ENCODE results near the gene SLC46A2.
A peak's percentile ranks its signal among the peaks of the same experiment; 100 is the strongest.

Gene SLC46A2

GRCh38 chr9:112856843-112857242 is 33.8 kb downstream of the SLC46A2 start:
- DNase-seq, result no peak

DNA sequence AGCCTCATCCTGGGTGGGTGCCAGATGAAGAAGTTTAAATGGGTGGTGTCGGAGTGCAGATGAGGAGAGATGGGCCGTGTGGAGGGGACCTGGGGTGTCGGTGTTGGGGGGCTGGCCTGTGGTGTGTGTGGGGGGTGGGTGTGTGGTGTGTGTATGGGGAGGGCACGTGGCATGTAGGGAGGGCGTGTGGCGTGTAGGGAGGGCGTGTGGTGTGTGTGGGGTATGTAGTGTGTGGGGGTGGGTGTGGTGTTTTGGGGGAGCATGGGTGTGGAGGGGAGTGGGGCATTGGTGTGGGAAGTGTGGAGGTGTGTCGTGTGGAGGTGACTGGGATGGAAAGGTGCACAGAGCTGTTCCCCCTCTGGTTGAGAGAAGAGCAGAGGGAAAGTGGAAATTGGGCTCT is 34.5 kb downstream of the SLC46A2 start:
- DNase-seq, result no peak

- no peak for DNase-seq
These were observed 36.0 kb downstream of the SLC46A2 start for GRCh38 chr9:112854657-112855056.

DNA sequence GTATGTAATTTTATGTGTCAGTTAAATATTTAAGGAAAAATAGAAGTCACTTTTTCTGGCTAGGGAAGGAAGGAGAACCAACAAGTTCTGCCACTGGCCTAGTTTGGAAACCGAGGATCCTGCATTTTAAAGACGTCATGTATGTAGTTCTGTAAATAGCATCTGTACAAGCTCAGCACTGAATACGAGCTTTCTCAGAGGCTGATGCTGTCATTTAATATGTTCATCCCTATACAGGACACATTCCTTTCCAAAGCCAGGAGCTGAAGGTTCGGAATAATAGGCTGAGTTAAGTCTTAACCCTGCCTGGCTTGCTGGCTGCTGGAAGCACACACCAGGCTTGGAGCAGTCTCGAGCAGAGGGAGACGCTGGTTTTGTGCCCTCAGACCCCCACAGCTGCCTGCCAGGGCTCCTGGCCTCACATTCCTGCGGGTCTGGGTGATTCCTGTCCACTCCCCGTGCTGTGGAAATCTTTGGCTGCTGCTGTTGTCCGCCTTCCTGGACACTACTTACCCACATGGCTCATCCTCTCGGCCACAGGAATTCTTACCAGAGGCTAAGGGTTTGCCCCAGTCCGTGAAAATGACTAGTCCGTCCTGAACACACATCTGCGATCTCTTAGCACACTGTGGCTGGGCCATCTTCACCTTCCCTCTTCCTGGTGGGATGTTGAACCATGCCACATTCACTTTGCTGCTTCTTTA is 36.6 kb downstream of the SLC46A2 start:
- DNase-seq, result no peak

GRCh38 chr9:112852741-112853504 is 37.8 kb downstream of the SLC46A2 start:
- DNase-seq, result no peak

DNA sequence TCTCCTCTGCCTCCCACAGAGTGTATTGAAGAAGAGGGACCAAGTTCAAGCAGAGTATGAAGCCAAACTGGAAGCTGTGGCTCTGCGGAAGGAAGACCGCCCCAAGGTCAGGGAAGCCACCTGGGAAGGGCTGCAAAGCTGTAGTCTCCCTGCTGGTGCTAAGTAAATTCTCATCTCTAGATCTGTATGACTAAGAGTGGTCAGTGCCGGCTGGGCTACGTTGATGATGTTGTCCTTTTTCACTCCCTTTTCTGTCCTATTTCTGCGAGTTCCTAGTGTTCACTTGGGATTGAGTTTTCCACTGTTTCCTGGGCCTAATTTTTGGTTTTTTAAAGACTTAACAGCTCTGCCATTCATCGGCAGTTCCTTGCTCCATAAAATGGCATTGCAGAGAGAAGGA is 39.8 kb downstream of the SLC46A2 start:
- DNase-seq, result no peak

GRCh38 chr9:112849363-112849922 is 41.2 kb downstream of the SLC46A2 start:
- DNase-seq, result no peak

DNA sequence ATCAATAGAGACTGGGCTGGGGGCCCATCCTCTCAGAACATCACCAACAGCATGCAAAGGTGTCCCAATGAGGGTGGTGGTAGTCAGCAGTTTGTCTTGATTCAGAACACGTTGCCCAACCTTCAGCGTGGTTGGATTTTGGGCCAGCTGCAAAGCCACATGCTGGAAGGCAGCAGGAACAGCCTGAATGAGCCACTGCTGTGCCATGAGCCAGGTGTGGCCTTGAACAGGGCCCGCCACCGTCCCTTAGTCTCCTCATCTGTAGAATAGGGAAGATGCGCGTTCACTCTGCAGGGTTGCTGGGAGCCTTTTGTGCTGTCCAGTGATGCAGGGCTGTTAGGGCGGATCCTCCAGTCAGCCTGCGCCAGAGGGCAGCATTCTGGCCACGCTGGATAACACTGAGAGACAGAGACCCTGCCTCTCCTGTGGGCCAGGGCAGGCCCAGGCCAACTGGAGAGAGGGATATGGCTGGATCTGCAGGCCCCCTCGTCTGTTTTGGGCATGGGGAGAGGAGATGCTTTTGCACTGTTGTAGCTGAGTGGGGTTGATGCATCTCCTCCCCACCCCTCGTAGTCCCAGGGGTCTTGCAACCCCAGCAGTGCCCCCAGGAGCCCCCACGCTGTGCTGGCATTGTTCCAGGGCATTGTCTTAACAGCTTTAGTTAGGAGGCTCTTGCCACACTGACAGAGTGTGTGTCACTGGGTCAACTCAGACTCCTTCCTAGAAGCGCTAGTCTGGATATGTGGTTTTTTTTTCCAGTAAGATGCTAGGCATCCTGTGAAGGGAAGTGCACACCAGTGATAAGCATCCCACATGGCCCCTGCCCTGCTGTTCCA is 42.1 kb downstream of the SLC46A2 start:
- DNase-seq, result no peak

DNA sequence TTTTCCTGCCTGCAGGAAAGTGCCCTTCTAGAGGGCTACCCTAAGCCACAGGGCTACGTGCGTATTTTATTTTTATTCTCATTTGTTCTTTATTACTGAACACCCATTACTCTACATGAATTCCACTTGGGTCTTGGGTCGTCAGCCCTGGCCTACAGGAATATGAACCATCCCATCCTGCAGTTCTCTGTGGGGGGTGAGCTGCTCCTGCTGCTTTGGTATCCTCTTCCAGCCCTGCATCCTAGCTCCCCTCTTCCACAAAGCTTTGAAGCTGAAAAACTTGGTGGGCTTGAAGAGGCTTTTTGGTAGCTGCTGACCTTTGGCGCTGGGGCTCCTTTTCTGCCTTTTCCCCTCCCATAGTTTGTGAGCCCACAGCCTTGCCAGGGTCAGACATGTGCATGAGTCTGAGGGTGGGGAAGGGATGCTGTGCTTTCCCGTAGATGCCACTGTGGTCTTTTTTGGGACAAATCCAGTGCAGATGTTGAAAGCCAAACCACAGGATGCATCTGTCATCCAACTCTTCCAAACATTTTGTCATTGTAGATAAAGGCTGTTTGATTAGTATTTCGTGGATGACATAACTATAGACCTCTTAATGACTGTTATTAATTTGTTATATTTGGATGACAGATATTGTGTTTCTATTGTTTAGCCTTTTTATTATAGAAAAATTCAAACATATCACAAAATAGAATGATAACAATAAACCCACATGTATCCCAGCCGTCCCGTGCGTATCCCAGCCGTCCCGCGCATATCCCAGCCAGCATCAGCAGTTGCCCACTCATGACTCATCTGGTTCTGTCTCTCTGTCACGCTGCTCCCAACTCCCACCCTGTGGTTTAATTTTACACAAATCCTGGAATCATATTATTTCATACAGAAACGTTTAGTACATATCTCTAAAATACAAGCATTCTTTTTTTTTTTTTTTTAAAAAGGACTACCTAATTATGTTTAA is 43.9 kb downstream of the SLC46A2 start:
- DNase-seq, result no peak

DNA sequence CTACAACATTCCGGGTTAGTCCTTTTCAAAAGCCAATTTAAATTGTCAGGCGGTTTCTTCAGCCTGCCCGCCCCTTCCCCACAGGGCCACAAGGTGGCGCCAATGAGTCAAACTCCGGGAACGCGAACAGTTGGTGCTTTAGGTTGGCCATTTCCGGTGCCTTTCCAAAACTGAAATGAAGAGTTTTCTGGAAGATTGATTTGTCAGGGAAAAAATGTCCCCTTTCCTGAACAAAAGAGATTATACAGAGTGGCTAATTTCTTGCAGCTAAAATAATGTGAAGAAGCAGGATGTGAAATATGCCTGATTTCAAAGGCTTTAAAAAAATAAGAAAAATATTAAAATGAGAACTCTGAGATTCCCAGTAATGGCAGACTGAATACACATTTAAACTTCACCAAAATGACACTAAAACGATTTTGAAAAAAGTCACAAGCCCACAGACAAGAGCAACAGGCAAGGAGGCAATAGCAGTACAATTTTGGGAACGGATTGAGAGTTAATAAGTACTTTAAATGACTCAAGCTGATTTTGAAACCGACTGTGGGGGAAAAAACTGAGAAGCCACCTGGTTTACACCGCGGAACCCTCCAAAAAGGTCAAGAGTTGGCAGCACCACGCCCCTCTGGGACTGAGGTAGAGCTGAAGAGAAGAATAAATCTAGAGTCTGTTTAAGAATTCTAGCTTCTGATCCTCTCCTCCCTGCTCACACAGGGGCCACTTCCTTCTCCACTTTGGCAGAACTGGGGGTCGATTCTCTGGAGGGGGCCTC is 45.7 kb downstream of the SLC46A2 start:
- DNase-seq, result peak; percentile 95

DNA sequence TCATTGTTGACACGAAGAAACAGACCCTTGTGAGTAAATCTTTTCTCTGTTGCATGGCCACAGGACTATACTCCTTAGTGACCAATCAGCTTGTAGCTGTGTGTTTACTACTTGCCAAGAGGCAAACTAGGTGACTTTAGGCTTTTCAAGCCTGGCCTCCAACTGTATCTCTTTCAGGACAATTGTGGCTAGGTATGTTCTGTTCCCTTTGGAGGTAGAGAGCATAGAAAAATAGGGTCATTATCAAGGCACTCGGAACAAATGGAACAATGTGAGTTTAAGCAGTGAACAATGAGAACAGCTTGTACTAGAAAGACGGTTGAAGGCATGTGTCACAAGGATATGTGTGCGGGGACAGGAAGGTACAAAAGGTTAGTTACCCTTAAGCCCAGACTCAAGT is 48.1 kb downstream of the SLC46A2 start:
- DNase-seq, result no peak

- no peak for DNase-seq
These were observed 49.4 kb downstream of the SLC46A2 start for GRCh38 chr9:112841261-112841660.

GRCh38 chr9:112839331-112839730 is 51.3 kb downstream of the SLC46A2 start:
- no peak for DNase-seq

DNA sequence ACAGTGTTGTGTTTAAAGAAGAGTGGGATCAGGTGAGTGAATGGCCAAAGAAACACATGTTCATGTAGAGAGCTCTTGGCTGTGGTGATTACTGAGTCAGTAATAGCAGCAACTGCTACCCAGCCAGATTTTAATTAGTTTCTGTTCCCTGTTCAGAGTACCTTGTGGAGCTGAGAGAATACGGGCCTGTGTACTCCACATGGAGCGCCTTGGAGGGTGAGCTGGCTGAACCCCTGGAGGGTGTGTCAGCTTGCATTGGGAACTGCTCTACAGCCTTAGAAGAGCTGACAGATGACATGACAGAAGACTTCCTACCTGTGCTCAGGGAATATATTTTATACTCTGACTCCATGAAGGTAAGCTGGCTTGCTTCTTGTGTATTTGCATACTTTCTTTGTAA is 52.3 kb downstream of the SLC46A2 start:
- no peak for DNase-seq

DNA sequence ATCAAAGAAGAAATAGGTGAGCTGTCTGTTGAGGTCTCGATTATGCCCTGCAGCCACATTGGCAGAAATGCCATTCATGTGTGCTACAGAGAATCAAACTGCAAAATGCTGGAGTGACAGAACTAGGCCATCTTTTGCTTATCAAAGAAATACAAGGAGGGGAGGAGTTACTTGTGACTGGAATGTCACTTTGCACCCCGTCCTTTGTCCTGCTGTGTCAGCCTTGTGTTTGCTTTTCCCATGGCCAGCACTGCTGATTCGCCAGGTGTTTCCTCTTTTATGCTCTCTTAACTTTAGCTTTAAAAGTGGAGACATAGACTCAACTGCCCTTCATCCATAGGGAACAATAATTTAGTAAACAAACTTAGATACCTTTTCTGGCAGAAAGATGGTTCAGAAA is 54.3 kb downstream of the SLC46A2 start:
- DNase-seq, result no peak

DNA sequence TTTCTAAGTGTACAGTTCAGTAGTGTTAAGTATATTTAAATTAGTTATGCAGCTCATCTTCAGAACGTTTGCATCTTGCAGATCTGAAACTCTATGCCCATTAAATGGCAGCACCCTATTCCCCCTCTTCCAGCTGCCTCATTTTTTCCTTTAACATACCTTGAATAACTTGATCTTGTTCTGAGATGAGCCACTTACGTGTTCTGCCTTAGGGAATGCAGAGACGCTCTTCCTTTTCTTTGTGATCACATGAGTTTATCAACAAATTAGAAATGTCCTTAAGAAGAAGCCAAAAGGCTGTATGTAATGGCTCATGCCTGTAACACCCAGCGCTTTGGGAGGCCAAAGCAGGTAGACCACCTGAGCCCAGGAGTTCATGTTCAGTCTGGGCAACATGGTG is 57.6 kb downstream of the SLC46A2 start:
- DNase-seq, result no peak

- DNase-seq, result no peak
These were observed 58.7 kb downstream of the SLC46A2 start for GRCh38 chr9:112831969-112832368.

- no peak for DNase-seq
These were observed 59.3 kb downstream of the SLC46A2 start for GRCh38 chr9:112831281-112831851.

All from activated CD8-positive, alpha-beta memory T cell treated with anti-CD3 and anti-CD28 coated beads, Interleukin-2, amount 50 U/mL, for 48 hours (primary cell).